Heart right ventricle (tissue), 16 donors: ENCODE results near the gene CDHR3. TPM values are rescaled to one million over a fixed set of nuclear protein-coding genes. Genes with fewer than 3 reads are reported as not detected.

Experiments
- ATAC-seq, 8 donors: fragments of 200-7000 bp; cut with Tn5 transposase; one replicate each; pipeline ENCODE4 v1.9.1; 2020; ENCODE audit warnings: mild to moderate bottlenecking in 8 of 8, moderate library complexity in 8 of 8, moderate number of reproducible peaks in 1 of 8
- DNase-seq, 2 donors: peaks; one replicate each; pipeline ENCODE4 v3.0.0-alpha.2; 2020
- H3K27ac ChIP-seq, 10 donors: fragments of 200-600 bp; sonication (generic) in 2 of 10; one replicate each; pipeline versions ENCODE4 v1.5.0 to v1.8.0; 2020 to 2022; ENCODE audit warnings: mild to moderate bottlenecking in 3 of 10
- H3K27me3 ChIP-seq, 7 donors: fragments of 200-600 bp; one replicate each; pipeline ENCODE4 v1.8.0; 2021 to 2022; ENCODE audit warnings: mild to moderate bottlenecking in 2 of 7
- H3K36me3 ChIP-seq, 9 donors: fragments of 200-600 bp; sonication (generic) in 1 of 9; one replicate each; pipeline versions ENCODE4 v1.5.0 to v1.8.0; 2020 to 2022; ENCODE audit warnings: mild to moderate bottlenecking in 2 of 9
- H3K4me1 ChIP-seq, 9 donors: fragments of 200-600 bp; sonication (generic) in 1 of 9; one replicate each; pipeline versions ENCODE4 v1.5.0 to v1.8.0; 2020 to 2022; ENCODE audit warnings: mild to moderate bottlenecking in 4 of 9
- H3K4me3 ChIP-seq, 10 donors: fragments of 200-600 bp; sonication (generic) in 2 of 10; one replicate each; pipeline versions ENCODE4 v1.5.0 to v1.8.0; 2020 to 2022; ENCODE audit warnings: mild to moderate bottlenecking in 7 of 10, moderate library complexity in 2 of 10
- H3K9me3 ChIP-seq, 11 donors: fragments of 200-600 bp in 10 of 11; sonication (generic) in 2 of 11; one replicate each; pipeline versions ENCODE4 v1.5.0 to v1.8.0; 2013 to 2022; ENCODE audit warnings: mild to moderate bottlenecking in 2 of 11, control low read depth in 1 of 11, moderate library complexity in 1 of 11
- CTCF ChIP-seq, 9 donors: fragments of 200-600 bp; sonication (generic) in 2 of 9; IDR thresholded peaks; one replicate each; pipeline versions ENCODE4 v1.5.0 to v1.8.0; 2021 to 2022; ENCODE audit warnings: antibody characterized with exemption in 9 of 9, mild to moderate bottlenecking in 5 of 9, moderate library complexity in 1 of 9
- WGBS, 2 donors: extraction: QIAGEN DNeasy Blood & Tissue Kit; methylation state at CpG; one replicate each; pipeline ENCODE4 v1.1.7; 2013; ENCODE audit warnings: inconsistent platforms in 1 of 2; 5-methylcytosine and 5-hydroxymethylcytosine counted together
- intact Hi-C, 10 donors: fragments of 100-400 bp; cut with DNase I; formaldehyde crosslinking; loops; one replicate each; pipeline versions ENCODE4 v1.11.1 to v1.14.2; 2022
- polyA plus RNA-seq, 2 donors: library from polyadenylated mRNA; stranded (reverse); fragments of 200-250 nt; gene quantifications; one replicate each; pipeline ENCODE4 v1.2.3, GENCODE V29; 2013
- total RNA-seq, 10 donors: library from RNA; stranded (reverse); fragmentation: NEBNext Ultra II Directional in 3 of 10; extraction: Animal tissue kit (Norgen Biotek cat#: 25700) in 3 of 10; gene quantifications; one replicate each; pipeline versions ENCODE4 v1.2.1 to v1.2.4, GENCODE V29; 2021 to 2023
- donor health status: Arrhythmogenic right ventricular cardiomyopathy.
- donor health status: ischemic (EF 13 %, LVEDD 7.1; RV severe dilation, severe dysfunction).
- donor health status: healthy with polysubstance abuse.
- donor health status: DM: no; HTN: yes; CAD: no.
- donor health status: DM: no; HTN: no; CAD: no.
- donor health status: ischemic (EF 25% LVEDD 6.9; RV normal size, moderate dysfunction).
- donor health status: ischemic (EF 25% LVEDD 5.7; RV mildly dilated, moderate dysfunction).
- donor health status: healthy.
- donor health status: DM: yes; HTN: yes; CAD: no.
- donor health status: Ischemic cardiomyopathy.
- donor health status: ischemic (EF 35%, LVEDD 5.7; RV mildly dilated, moderate dysfunction).
- donor health status: nonischemic (EF 11% LVEDD 7.7; RV severe dilation, severe dysfunction).
- donor health status: DM: yes; HTN: yes; CAD: no.
- donor health status: PGD.
- donor health status: ischemic (EF 29% LVEDD 5.4; RV normal size, mild dysfunction).
- donor health status: nonischemic (EF 23%, LVEDD 6.1; RV moderate dilation, normal function).

Gene CDHR3
- total and polyA plus RNA-seq, 12 donors: 0.59 to 14.2 (median 1.9) TPM

GRCh38 chr7:105989191-105989590 is 26.1 kb downstream of the CDHR3 start:
- Histone ChIP-seq H3K36me3 (no peaks in the 10 kb centered on the region), H3K27me3 (peaks cover 0 to 7% (median 0%) of the 10 kb centered on the region in 7 donors), H3K4me1 (peaks cover 0 to 12% (median 6%) of the 10 kb centered on the region in 9 donors), H3K9me3 (no peaks in the 10 kb centered on the region), H3K27ac (no peak overlapping the region), H3K4me3 (no peak overlapping the region)
- no peak for TF ChIP-seq CTCF (IDR thresholded peaks at IDR 0.05)
- ATAC-seq (no peak), DNase-seq (no peak)
- intact Hi-C loops: loop anchor here in 1 of 10 donors (10.0 kb wide), 1 partner anchor 54 kb away; no protein-coding TSS in a partner anchor
- 65 to 68% methylated on average over 2 of the region's 2 CpGs for WGBS, 2 donors

GRCh38 chr7:105989686-105990085 is 26.6 kb downstream of the CDHR3 start:
- H3K36me3 ChIP-seq: no peaks in the 10 kb centered on the region
- intact Hi-C loops: loop anchor here in 1 of 10 donors (10.0 kb wide), 1 partner anchor 55 kb away; no protein-coding TSS in a partner anchor
- TF ChIP-seq CTCF (IDR thresholded peaks at IDR 0.05): no peak
- no peaks in the 10 kb centered on the region for H3K9me3 ChIP-seq
- H3K4me1 ChIP-seq: peaks cover 0 to 12% (median 6%) of the 10 kb centered on the region in 9 donors
- DNase-seq (no peak), ATAC-seq (no peak)
- peaks cover 0 to 5% (median 0%) of the 10 kb centered on the region in 7 donors for H3K27me3 ChIP-seq
- H3K4me3 ChIP-seq: no peak overlapping the region
- H3K27ac ChIP-seq: no peak overlapping the region

GRCh38 chr7:105990141-105990540 is 27.1 kb downstream of the CDHR3 start:
- no peaks in the 10 kb centered on the region for H3K9me3 ChIP-seq
- DNase-seq (no peak), ATAC-seq (no peak)
- intact Hi-C loops: no loop called here
- no peak for TF ChIP-seq CTCF (IDR thresholded peaks at IDR 0.05)
- H3K4me3 ChIP-seq: no peak overlapping the region
- 67 to 78% methylated on average over 7 of the region's 7 CpGs for WGBS, 2 donors
- H3K4me1 ChIP-seq: peaks cover 0 to 12% (median 6%) of the 10 kb centered on the region in 9 donors
- no peaks in the 10 kb centered on the region for H3K36me3 ChIP-seq
- H3K27ac ChIP-seq: no peak overlapping the region
- peaks cover 0 to under 1% (median 0%) of the 10 kb centered on the region in 7 donors for H3K27me3 ChIP-seq

- peaks cover 0 to 12% (median 6%) of the 10 kb centered on the region in 9 donors for H3K4me1 ChIP-seq
- H3K27ac ChIP-seq: no peak overlapping the region
- peak in 1 of 8 donors; percentile 40 for ATAC-seq
- no peaks in the 10 kb centered on the region for H3K27me3 ChIP-seq
- no peaks in the 10 kb centered on the region for H3K36me3 ChIP-seq
- intact Hi-C loops: no loop called here
- H3K9me3 ChIP-seq: no peaks in the 10 kb centered on the region
- 41 to 55% methylated on average over 5 of the region's 5 CpGs for WGBS, 2 donors
- peak in 1 of 2 donors; percentile 29 for DNase-seq
- no peak for TF ChIP-seq CTCF (IDR thresholded peaks at IDR 0.05)
- H3K4me3 ChIP-seq: no peak overlapping the region
Observed at GRCh38 chr7:105990727-105991453, 27.8 kb downstream of the CDHR3 start.
